WTC11 (cell line): ENCODE measurements around the gene SEC24B.

ENCODE experiments used
- CTCF ChIP-seq: fragments of 200-600 bp; IDR thresholded peaks from 2 replicates; pipeline ENCODE4 v1.8.0; 2022; ENCODE audit warnings: antibody characterized with exemption
- NFE2L1 ChIP-seq: sonication (generic); formaldehyde crosslinking; IDR thresholded peaks from 2 replicates; pipeline ENCODE4 v1.8.1; 2023; ENCODE audit warnings: missing genetic modification reagents
- RELA ChIP-seq: sonication (generic); formaldehyde crosslinking; IDR thresholded peaks from 2 replicates; pipeline ENCODE4 v1.8.1; 2022; ENCODE audit warnings: missing genetic modification reagents, mild to moderate bottlenecking, borderline replicate concordance
- SMAD3 ChIP-seq: sonication (generic); formaldehyde crosslinking; IDR thresholded peaks from 2 replicates; pipeline ENCODE4 v1.8.0; 2022; ENCODE audit warnings: missing genetic modification reagents, mild to moderate bottlenecking, borderline replicate concordance
- TCF7 ChIP-seq: sonication (generic); formaldehyde crosslinking; IDR thresholded peaks from 2 replicates; pipeline ENCODE4 v1.8.0; 2022; ENCODE audit warnings: mild to moderate bottlenecking, low read depth, missing genetic modification reagents, moderate library complexity
- TEAD4 ChIP-seq: sonication (generic); formaldehyde crosslinking; IDR thresholded peaks from 2 replicates; pipeline ENCODE4 v1.8.0; 2022; ENCODE audit warnings: mild to moderate bottlenecking, missing genetic modification reagents
- ZBTB43 ChIP-seq: sonication (generic); formaldehyde crosslinking; IDR thresholded peaks from 2 replicates; pipeline ENCODE4 v1.8.1; 2023; ENCODE audit warnings: mild to moderate bottlenecking, missing genetic modification reagents
- ZNF263 ChIP-seq: sonication (generic); formaldehyde crosslinking; IDR thresholded peaks from 2 replicates; pipeline ENCODE4 v1.8.1; 2022; ENCODE audit warnings: low read depth, mild to moderate bottlenecking, moderate library complexity, missing genetic modification reagents
- TF ChIP-seq, protein P1 (sequence below): sonication (generic); formaldehyde crosslinking; IDR thresholded peaks from 2 replicates; pipeline ENCODE4 v1.8.1; 2022; ENCODE audit warnings: mild to moderate bottlenecking, missing genetic modification reagents, moderate library complexity, borderline replicate concordance
- TF ChIP-seq, protein P2 (sequence below): sonication (generic); formaldehyde crosslinking; IDR thresholded peaks from 2 replicates; pipeline ENCODE4 v1.8.0; 2023; ENCODE audit warnings: missing genetic modification reagents

- TF ChIP-seq ZNF263 (CRISPR knock-in tag), result no peak
- TF ChIP-seq TCF7, result no peak
- TF ChIP-seq TEAD4 (CRISPR knock-in tag), result no peak
- no peak for TF ChIP-seq CTCF
- TF ChIP-seq, protein P1, sequence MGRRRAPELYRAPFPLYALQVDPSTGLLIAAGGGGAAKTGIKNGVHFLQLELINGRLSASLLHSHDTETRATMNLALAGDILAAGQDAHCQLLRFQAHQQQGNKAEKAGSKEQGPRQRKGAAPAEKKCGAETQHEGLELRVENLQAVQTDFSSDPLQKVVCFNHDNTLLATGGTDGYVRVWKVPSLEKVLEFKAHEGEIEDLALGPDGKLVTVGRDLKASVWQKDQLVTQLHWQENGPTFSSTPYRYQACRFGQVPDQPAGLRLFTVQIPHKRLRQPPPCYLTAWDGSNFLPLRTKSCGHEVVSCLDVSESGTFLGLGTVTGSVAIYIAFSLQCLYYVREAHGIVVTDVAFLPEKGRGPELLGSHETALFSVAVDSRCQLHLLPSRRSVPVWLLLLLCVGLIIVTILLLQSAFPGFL, result no peak
- no peak for TF ChIP-seq ZBTB43
- no peak for TF ChIP-seq NFE2L1 (CRISPR knock-in tag)
- TF ChIP-seq SMAD3 (CRISPR knock-in tag), result no peak
- TF ChIP-seq, protein P2, sequence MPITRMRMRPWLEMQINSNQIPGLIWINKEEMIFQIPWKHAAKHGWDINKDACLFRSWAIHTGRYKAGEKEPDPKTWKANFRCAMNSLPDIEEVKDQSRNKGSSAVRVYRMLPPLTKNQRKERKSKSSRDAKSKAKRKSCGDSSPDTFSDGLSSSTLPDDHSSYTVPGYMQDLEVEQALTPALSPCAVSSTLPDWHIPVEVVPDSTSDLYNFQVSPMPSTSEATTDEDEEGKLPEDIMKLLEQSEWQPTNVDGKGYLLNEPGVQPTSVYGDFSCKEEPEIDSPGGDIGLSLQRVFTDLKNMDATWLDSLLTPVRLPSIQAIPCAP, result no peak
- TF ChIP-seq RELA (CRISPR knock-in tag), result no peak
These were observed 113.8 kb downstream of the SEC24B start for GRCh38 chr4:109547394-109547793.
